K562 (cell line): Measurements from ENCODE around the gene MYADML2. TPM values are rescaled to one million over a fixed set of nuclear protein-coding genes. Genes with fewer than 3 reads are reported as not detected.

Source experiments
- CBFA2T3 ChIP-seq: fragments of 450-650 bp; IDR thresholded peaks from 2 replicates; pipeline ENCODE4 v1.6.1; 2017
- CREB3L1 ChIP-seq: fragments of 450-650 bp; IDR thresholded peaks from 2 replicates; pipeline ENCODE4 v1.6.1; 2014; ENCODE audit warnings: low read depth, mild to moderate bottlenecking, moderate library complexity, borderline replicate concordance
- HMG20B ChIP-seq: fragments of 250-450 bp; sonication (Bioruptor Pico); IDR thresholded peaks from 2 replicates; pipeline ENCODE4 v1.5.0; 2021; ENCODE audit warnings: mild to moderate bottlenecking
- HMGN3 ChIP-seq: IDR thresholded peaks from 2 replicates; pipeline ENCODE4 v1.6.1; 2011; ENCODE audit warnings: borderline replicate concordance, low read depth, mild to moderate bottlenecking, mixed read lengths, low read length; ENCODE audit not compliant: insufficient read length; ENCODE audit errors: extremely low read depth
- JUN ChIP-seq, 2 experiments: sonication (generic) in 1 of 2; formaldehyde crosslinking in 1 of 2; IDR thresholded peaks; 2 replicates each; pipeline versions ENCODE4 v1.6.1 to v1.8.0; 2012 to 2022; ENCODE audit warnings: borderline replicate concordance in 2 of 2, mild to moderate bottlenecking in 2 of 2, improper control_type of control experiment in 1 of 2, low read depth in 1 of 2, low read length in 1 of 2, missing genetic modification reagents in 1 of 2
- MCM2 ChIP-seq: fragments of 450-650 bp; IDR thresholded peaks from 2 replicates; pipeline ENCODE4 v1.6.1; 2017; ENCODE audit warnings: low read depth, mild to moderate bottlenecking
- MCM5 ChIP-seq: fragments of 450-650 bp; IDR thresholded peaks from 2 replicates; pipeline ENCODE4 v1.6.1; 2016; ENCODE audit warnings: low read depth
- NKRF ChIP-seq: fragments of 450-650 bp; IDR thresholded peaks from 2 replicates; pipeline ENCODE4 v1.6.1; 2016; ENCODE audit warnings: borderline replicate concordance
- PHF21A ChIP-seq: fragments of 450-650 bp; IDR thresholded peaks from 2 replicates; pipeline ENCODE4 v1.6.1; 2017; ENCODE audit warnings: low read depth, borderline replicate concordance
- PYGO2 ChIP-seq: fragments of 450-650 bp; IDR thresholded peaks from 2 replicates; pipeline ENCODE4 v1.6.1; 2016; ENCODE audit warnings: mild to moderate bottlenecking, missing genetic modification characterization, moderate library complexity, missing compliant biosample characterization
- TAF15 ChIP-seq: fragments of 200-400 bp; formaldehyde crosslinking; IDR thresholded peaks from 2 replicates; pipeline ENCODE4 v1.6.1; 2017; ENCODE audit warnings: mild to moderate bottlenecking, low read depth, low read length, moderate library complexity
- TCF3 ChIP-seq: sonication (generic); formaldehyde crosslinking; IDR thresholded peaks from 2 replicates; pipeline ENCODE4 v1.4.0; 2020; ENCODE audit warnings: mild to moderate bottlenecking, missing genetic modification reagents
- TRIM24 ChIP-seq, 2 experiments: fragments of 450-650 bp; IDR thresholded peaks; 2 replicates each; pipeline ENCODE4 v1.6.1; 2016
- XRCC3 ChIP-seq: fragments of 450-650 bp; IDR thresholded peaks from 2 replicates; pipeline ENCODE4 v1.6.1; 2017; ENCODE audit warnings: mild to moderate bottlenecking, moderate library complexity
- ZNF830 ChIP-seq: fragments of 250-450 bp; sonication (Bioruptor Pico); IDR thresholded peaks from 2 replicates; pipeline ENCODE4 v1.5.0; 2021; ENCODE audit warnings: mild to moderate bottlenecking
- polyA plus RNA-seq, 8 experiments: library from polyadenylated mRNA; depleted of rRNA in 4 of 8; stranded (reverse) in 5 of 8; unstranded in 3 of 8; fragments of >200 nt; fragmentation: Nextera tagmentation in 2 of 8; fragmentation: Illumina TruSeq in 1 of 8; extraction: Ambion mirVana in 2 of 8; extraction: Trizol in 1 of 8; gene quantifications; 2 replicates each; pipeline versions ENCODE4 v1.2.1 to v1.2.3, GENCODE V29; 2011 to 2014; ENCODE audit warnings: inconsistent platforms in 1 of 8, missing spikeins in 1 of 8
- total RNA-seq, 7 experiments: library from RNA; depleted of rRNA in 6 of 7; stranded (reverse); fragments of >200 nt in 6 of 7; fragmentation: Illumina TruSeq in 2 of 7; extraction: Trizol in 2 of 7; gene quantifications; 2 replicates each; pipeline versions ENCODE4 v1.2.1 to v1.2.3, GENCODE V29; 2011 to 2021; ENCODE audit warnings: low replicate concordance in 1 of 7
- TF ChIP-seq, protein P1 (sequence below): fragments of 450-650 bp; formaldehyde crosslinking; IDR thresholded peaks from 2 replicates; pipeline ENCODE4 v1.4.0; 2022; ENCODE audit warnings: missing genetic modification characterization
- TF ChIP-seq, protein P2 (sequence below): sonication (generic); formaldehyde crosslinking; IDR thresholded peaks from 2 replicates; pipeline ENCODE4 v1.8.0; 2023; ENCODE audit warnings: mild to moderate bottlenecking, missing genetic modification reagents
- TF ChIP-seq, protein P3 (sequence below): fragments of 250-450 bp; sonication (Bioruptor Pico); IDR thresholded peaks from 2 replicates; pipeline ENCODE4 v1.5.1; 2021; ENCODE audit warnings: mild to moderate bottlenecking

Gene MYADML2
- total and polyA plus RNA-seq, 9 of the 15 experiments (the other 6 are each of a cell fraction or from before 2014, with no cell fraction given) = not detected

DNA sequence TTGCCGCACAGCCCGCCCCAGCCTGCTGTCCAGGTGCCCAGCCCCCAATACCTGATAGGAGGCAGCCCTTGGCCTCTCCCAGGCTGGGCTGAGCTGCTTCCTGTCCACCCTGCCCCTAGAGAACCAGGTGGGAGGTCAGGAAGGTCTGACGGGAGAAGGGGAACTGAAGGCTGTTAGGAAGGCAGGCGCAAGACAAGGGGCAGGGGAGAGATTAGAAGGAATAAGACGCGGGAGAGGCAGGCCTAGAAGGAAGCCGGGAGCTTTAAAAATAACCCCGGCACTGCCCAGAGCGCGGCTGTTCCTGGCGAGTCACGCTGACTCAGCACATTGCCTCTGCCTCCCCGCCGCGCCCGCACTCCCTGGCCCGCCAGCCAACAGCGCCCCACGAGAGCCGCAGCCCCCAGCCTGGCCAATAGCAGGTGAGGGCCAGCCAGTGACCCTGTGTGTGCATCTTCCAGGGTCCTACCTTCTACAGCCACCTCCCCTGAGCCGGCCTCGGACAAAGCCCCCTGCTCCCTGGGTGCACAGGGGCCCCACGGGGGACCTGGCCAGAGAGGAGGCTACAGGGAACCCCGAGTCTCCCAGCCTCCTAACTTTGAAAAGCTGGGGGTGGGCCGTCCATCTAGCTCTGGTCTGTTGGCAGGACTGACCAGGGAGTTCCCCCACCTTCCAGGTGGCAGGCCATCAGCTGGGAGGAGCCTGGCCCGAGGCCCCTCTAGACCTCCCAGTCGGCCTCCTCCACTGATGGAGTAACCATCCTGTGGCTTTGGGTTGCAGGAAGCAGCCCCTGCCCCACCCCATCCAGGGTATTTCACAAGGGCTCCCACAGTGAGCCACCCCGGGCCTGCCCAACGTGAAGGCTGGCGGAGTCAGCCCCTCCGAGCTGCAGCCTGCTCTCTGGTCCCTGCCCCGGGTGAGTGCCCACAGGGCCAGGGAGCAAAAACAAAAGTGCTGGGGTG, 23.5 kb downstream of the MYADML2 start (continued):
- TF ChIP-seq CBFA2T3 (peak; percentile 50), MCM2 (no peak), CREB3L1 (peak; percentile 58; the same call in 1 of the 2 replicates), MCM5 (no peak), ZNF830 (CRISPR knock-in tag) (no peak), HMGN3 (peak; percentile 84), JUN (IDR thresholded peaks at IDR 0.05; ENCODE audit: borderline replicate concordance, low read depth, low read length) (peak; percentile 49; the same call in 1 of the 2 replicates), JUN (CRISPR knock-in tag; IDR thresholded peaks at IDR 0.05; ENCODE audit: borderline replicate concordance) (no peak), TCF3 (CRISPR knock-in tag) (no peak; the same call in 1 of the 2 replicates), XRCC3 (no peak), HMG20B (CRISPR knock-in tag) (no peak), PHF21A (no peak), NKRF (peak; percentile 18; the same call in 1 of the 2 replicates), PYGO2 (tag) (no peak), TAF15 (no peak), TRIM24 (IDR thresholded peaks at IDR 0.05) (peak; percentile 27 to 76; a peak in 2 of 4 replicates)
- TF ChIP-seq, protein P1, sequence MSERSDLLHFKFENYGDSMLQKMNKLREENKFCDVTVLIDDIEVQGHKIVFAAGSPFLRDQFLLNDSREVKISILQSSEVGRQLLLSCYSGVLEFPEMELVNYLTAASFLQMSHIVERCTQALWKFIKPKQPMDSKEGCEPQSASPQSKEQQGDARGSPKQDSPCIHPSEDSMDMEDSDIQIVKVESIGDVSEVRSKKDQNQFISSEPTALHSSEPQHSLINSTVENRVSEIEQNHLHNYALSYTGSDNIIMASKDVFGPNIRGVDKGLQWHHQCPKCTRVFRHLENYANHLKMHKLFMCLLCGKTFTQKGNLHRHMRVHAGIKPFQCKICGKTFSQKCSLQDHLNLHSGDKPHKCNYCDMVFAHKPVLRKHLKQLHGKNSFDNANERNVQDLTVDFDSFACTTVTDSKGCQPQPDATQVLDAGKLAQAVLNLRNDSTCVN = no peak
- TF ChIP-seq, protein P2, sequence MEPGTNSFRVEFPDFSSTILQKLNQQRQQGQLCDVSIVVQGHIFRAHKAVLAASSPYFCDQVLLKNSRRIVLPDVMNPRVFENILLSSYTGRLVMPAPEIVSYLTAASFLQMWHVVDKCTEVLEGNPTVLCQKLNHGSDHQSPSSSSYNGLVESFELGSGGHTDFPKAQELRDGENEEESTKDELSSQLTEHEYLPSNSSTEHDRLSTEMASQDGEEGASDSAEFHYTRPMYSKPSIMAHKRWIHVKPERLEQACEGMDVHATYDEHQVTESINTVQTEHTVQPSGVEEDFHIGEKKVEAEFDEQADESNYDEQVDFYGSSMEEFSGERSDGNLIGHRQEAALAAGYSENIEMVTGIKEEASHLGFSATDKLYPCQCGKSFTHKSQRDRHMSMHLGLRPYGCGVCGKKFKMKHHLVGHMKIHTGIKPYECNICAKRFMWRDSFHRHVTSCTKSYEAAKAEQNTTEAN (CRISPR knock-in tag) = 0 out of 2 replicates have a peak, but pooled peaks have one; percentile 56
- TF ChIP-seq, protein P3, sequence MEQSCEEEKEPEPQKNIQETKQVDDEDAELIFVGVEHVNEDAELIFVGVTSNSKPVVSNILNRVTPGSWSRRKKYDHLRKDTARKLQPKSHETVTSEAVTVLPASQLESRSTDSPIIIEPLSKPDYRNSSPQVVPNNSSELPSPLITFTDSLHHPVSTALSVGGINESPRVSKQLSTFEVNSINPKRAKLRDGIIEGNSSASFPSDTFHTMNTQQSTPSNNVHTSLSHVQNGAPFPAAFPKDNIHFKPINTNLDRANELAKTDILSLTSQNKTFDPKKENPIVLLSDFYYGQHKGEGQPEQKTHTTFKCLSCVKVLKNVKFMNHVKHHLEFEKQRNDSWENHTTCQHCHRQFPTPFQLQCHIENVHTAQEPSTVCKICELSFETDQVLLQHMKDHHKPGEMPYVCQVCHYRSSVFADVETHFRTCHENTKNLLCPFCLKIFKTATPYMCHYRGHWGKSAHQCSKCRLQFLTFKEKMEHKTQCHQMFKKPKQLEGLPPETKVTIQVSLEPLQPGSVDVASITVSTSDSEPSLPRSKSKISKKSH (CRISPR knock-in tag) = no peak
